Mesodermal cell (in vitro differentiated cells): Measurements from ENCODE around the gene WWC2.

ENCODE experiments used
- H3K27ac ChIP-seq: 2 replicates; pipeline ENCODE4 v1.7.0; 2013; ENCODE audit warnings: mild to moderate bottlenecking, low read depth, low read length, moderate library complexity; ENCODE audit not compliant: severe bottlenecking
- H3K36me3 ChIP-seq: 2 replicates; pipeline ENCODE4 v1.7.1; 2013; ENCODE audit warnings: mild to moderate bottlenecking, low read length, moderate library complexity; ENCODE audit not compliant: control insufficient read depth, insufficient read depth
- H3K4me1 ChIP-seq: one replicate; pipeline ENCODE4 v1.7.1; 2013; ENCODE audit warnings: mild to moderate bottlenecking, low read length; ENCODE audit not compliant: insufficient read depth, control insufficient read depth, poor library complexity, severe bottlenecking
- H3K4me3 ChIP-seq: 2 replicates; pipeline ENCODE4 v1.7.0; 2013; ENCODE audit warnings: low read length, control low read depth, mild to moderate bottlenecking; ENCODE audit not compliant: insufficient read depth, poor library complexity, severe bottlenecking; ENCODE audit errors: extremely low read depth
- H3K9me3 ChIP-seq: 2 replicates; pipeline ENCODE4 v1.7.1; 2013; ENCODE audit warnings: mild to moderate bottlenecking, low read length, moderate library complexity; ENCODE audit not compliant: control insufficient read depth
- WGBS, 2 experiments: methylation state at CpG; one replicate each; pipeline ENCODE4 v1.1.5; 2013; ENCODE audit warnings: missing lambda C conversion rate in 2 of 2; ENCODE audit not compliant: insufficient coverage in 2 of 2; 5-methylcytosine and 5-hydroxymethylcytosine counted together

WWC2 gene

GRCh38 chr4:183124228-183124627 is 25.2 kb downstream of the WWC2 start:
- no peak overlapping the region for H3K4me3 ChIP-seq
- WGBS, 2 experiments = 100% methylated on average over 1 of the region's 3 CpGs; no CpG with 5 or more reads in 1 of the 2 experiments
- peaks cover 5% of the 10 kb centered on the region for H3K4me1 ChIP-seq

GRCh38 chr4:183124865-183125264 is 25.8 kb downstream of the WWC2 start:
- Histone ChIP-seq H3K4me1 (no peaks in the 10 kb centered on the region), H3K27ac (no peak overlapping the region), H3K9me3 (no peaks in the 10 kb centered on the region), H3K36me3 (no peaks in the 10 kb centered on the region), H3K4me3 (no peak overlapping the region)
- WGBS, 2 experiments = 95 to 97% methylated on average over 3 to 4 of the region's 5 CpGs

More at GRCh38 chr4:183124228-183124627, 25.2 kb downstream of the WWC2 start:
- no peak overlapping the region for H3K27ac ChIP-seq
- no peaks in the 10 kb centered on the region for H3K36me3 ChIP-seq
- no peaks in the 10 kb centered on the region for H3K9me3 ChIP-seq

GRCh38 chr4:183129125-183129524 is 30.1 kb downstream of the WWC2 start:
- 95 to 96% methylated on average over 2 of the region's 3 CpGs for WGBS, 2 experiments
- H3K36me3 ChIP-seq = no peaks in the 10 kb centered on the region
- no peaks in the 10 kb centered on the region for H3K9me3 ChIP-seq
- no peak overlapping the region for H3K27ac ChIP-seq
- no peak overlapping the region for H3K4me3 ChIP-seq
- H3K4me1 ChIP-seq = no peaks in the 10 kb centered on the region

- Histone ChIP-seq H3K4me3 (no peak overlapping the region), H3K9me3 (no peaks in the 10 kb centered on the region), H3K36me3 (no peaks in the 10 kb centered on the region), H3K4me1 (no peaks in the 10 kb centered on the region), H3K27ac (no peak overlapping the region)
- no CpG with 5 or more reads among the region's 2 CpGs for WGBS, 2 experiments
Measured at GRCh38 chr4:183129675-183130074, 30.6 kb downstream of the WWC2 start.

- H3K4me1 ChIP-seq = no peaks in the 10 kb centered on the region
- no peak overlapping the region for H3K27ac ChIP-seq
- H3K36me3 ChIP-seq = no peaks in the 10 kb centered on the region
- no peak overlapping the region for H3K4me3 ChIP-seq
- no peaks in the 10 kb centered on the region for H3K9me3 ChIP-seq
- 91 to 97% methylated on average over 2 of the region's 7 CpGs for WGBS, 2 experiments
Measured at GRCh38 chr4:183130328-183131155, 31.5 kb downstream of the WWC2 start.

- H3K4me1 ChIP-seq = peaks cover 5% of the 10 kb centered on the region
- no CpG with 5 or more reads among the region's 2 CpGs for WGBS, 2 experiments
- H3K36me3 ChIP-seq = no peaks in the 10 kb centered on the region
- no peaks in the 10 kb centered on the region for H3K9me3 ChIP-seq
- H3K4me3 ChIP-seq = no peak overlapping the region
- H3K27ac ChIP-seq = no peak overlapping the region
Measured at GRCh38 chr4:183132081-183132480, 33.0 kb downstream of the WWC2 start.

- Histone ChIP-seq H3K27ac (no peak overlapping the region), H3K4me3 (no peak overlapping the region), H3K36me3 (no peaks in the 10 kb centered on the region), H3K4me1 (peaks cover 5% of the 10 kb centered on the region), H3K9me3 (no peaks in the 10 kb centered on the region)
Measured at GRCh38 chr4:183132865-183133264, 33.8 kb downstream of the WWC2 start.

- Histone ChIP-seq H3K36me3 (no peaks in the 10 kb centered on the region), H3K4me3 (no peak overlapping the region), H3K27ac (no peak overlapping the region), H3K4me1 (peaks cover 28% of the 10 kb centered on the region), H3K9me3 (no peaks in the 10 kb centered on the region)
- 92 to 100% methylated on average over 1 to 2 of the region's 3 CpGs for WGBS, 2 experiments
Measured at GRCh38 chr4:183136855-183137254, 37.8 kb downstream of the WWC2 start.

GRCh38 chr4:183139058-183139750 is 40.1 kb downstream of the WWC2 start:
- no peak overlapping the region for H3K27ac ChIP-seq
- no peaks in the 10 kb centered on the region for H3K9me3 ChIP-seq
- no peak overlapping the region for H3K4me3 ChIP-seq
- H3K36me3 ChIP-seq = no peaks in the 10 kb centered on the region
- peaks cover 28% of the 10 kb centered on the region for H3K4me1 ChIP-seq
- WGBS, 2 experiments = 100% methylated on average over 2 of the region's 4 CpGs

- Histone ChIP-seq H3K9me3 (no peaks in the 10 kb centered on the region), H3K4me3 (no peak overlapping the region), H3K4me1 (peaks cover 28% of the 10 kb centered on the region), H3K36me3 (no peaks in the 10 kb centered on the region), H3K27ac (no peak overlapping the region)
- WGBS, 2 experiments = 94 to 95% methylated on average over 5 to 7 of the region's 9 CpGs
Measured at GRCh38 chr4:183139972-183140570, 41.0 kb downstream of the WWC2 start.
